T-helper 2 cell (primary cell): ENCODE data around the gene DPP7.
"Not testable (repeated sequence)": the region's sequence is repeated elsewhere in the genome, so short reads cannot be mapped to it uniquely, and the experiment has no call there.

Experiments
- DNase-seq, 5 experiments: peaks; one replicate each; pipeline versions ENCODE4 v3.0.0 to v3.0.0-alpha.2; 2012 to 2022

DPP7 gene

DNA sequence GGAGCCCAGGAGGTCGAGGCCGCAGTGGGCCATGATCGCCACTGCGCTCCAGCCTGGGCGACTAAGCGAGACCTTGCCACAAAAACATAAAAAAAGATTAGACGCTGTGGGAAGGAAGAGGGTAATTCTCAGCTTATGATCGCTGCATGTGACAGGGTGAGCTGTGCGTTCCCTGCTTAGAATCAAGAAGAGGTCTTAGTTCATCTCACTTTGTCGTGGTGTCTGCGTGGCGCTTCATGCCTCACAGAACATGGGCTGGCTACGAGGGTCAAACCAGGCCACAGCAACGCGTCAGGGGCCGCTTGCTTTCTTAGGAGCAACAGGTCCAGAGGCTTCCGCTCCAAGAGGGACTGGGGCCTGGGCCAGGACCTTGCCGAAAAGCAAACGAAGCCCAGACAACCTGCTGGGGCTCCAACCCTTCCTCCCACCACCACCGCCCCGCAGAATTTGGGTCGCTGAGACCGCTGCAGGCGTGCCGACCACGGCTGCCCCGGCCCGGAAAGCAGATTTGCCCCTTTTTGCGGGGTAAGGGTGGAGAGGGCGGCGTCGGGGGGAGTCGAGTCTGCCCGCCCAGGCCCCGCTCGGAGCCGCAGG, 14.4 kb upstream of the DPP7 start:
- peak in 1 of 5 experiments; percentile 42 for DNase-seq

GRCh38 chr9:137128158-137128861, 13.8 kb upstream of the DPP7 start:
- peak in 2 of 5 experiments; percentile 12 to 49 for DNase-seq

GRCh38 chr9:137127301-137128157, 13.0 kb upstream of the DPP7 start:
- peak in 2 of 5 experiments; percentile 46 to 74 for DNase-seq

- no peak for DNase-seq
Measured at GRCh38 chr9:137126786-137127185, 12.3 kb upstream of the DPP7 start.

DNA sequence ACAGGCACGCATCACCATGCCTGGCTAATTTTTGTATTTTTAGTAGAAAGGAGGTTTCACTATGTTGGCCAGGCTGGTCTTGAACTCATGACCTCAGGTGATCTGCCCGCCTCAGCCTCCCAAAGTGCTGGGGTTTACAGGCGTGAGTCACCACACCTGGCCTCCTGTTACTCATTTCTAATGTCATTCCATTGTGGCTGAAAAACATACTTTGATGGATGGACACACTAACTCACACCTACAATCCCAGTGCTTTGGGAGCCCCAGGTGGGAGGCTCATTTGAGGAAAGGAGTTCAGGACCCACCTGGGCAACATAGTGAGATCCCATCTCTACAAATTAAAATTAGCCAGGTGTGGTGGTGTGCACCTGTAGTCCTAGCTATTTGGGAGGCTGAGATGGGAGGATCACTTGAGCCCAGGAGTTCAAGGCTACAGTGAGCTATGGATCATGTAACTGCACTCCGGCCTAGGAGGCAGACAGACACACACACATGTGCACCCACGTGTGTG, 9.5 kb upstream of the DPP7 start:
- not testable (repeated sequence) for DNase-seq

GRCh38 chr9:137123468-137123837, 8.9 kb upstream of the DPP7 start:
- no peak for DNase-seq

DNA sequence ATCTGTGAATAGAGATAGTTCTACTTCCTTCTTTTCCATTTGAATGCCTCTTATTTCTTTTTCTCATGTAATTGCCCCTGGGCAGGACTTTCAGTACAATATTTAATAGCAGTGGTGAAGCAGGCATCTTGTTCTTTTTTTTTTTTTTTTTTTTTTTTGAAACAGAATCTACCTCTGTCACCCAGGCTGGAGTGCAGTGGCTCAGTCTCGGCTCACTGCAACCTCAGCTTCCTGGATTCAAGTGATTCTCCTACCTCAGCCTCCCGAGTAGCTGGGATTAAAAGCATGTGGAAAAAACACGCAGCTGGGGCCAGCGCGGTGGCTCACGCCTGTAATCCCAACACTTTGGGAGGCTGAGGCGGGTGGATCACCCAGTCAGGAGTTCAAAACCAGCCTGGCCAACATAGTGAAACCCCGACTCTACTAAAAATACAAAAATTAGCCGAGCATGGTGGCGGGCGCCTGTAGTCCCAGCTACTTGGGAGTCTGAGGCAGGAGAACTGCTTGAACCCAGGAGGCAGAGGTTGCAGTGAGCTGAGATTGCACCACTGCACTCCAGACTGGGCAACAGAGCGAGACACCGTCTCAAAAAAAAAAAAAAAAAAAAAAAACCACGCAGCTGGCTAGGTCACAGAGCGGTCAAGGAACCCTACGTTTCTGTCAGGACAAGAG, 8.4 kb upstream of the DPP7 start:
- not testable (repeated sequence) for DNase-seq

DNA sequence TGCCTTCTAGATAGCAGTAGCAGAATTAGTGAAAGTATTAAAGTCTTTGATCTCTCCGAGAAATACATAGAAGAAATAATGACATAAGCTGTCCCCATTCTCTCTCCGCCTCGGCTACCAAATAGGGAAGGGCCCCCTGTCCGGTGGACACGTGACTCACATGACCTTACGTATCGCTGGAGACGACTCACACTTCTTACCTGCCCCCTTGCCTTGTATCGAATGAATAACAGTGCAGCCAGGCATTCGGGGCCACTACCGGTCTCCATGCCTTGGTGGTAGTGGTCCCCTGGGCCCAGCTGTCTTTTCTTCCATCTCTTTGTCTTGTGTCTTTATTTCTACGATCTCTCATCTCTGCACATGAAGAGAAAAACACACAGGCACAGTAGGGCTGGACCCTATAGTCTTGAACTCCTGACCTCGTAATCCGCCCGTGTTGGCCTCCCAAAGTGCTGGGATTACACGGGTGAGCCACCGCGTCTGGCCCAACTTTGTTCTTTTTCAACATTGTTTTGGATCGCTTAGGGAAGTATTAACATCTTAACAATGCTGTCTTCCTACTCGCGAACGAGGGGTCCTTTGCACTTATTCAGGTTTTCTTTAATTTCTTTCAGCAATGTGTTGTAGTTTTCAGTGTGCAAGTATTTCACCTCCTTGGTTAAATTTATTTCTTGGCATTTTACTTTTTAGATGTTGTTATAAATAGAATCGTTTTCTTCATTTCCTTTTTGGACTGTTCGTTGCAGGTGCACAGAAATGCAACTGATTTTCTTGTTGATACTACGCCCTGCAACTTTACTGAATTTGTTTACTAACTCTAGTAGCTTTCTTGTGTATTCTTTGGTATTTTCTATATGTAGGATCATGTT, 7.6 kb upstream of the DPP7 start:
- DNase-seq, result not testable (repeated sequence)

GRCh38 chr9:137118092-137118603, 3.6 kb upstream of the DPP7 start:
- not testable (repeated sequence) for DNase-seq

DNA sequence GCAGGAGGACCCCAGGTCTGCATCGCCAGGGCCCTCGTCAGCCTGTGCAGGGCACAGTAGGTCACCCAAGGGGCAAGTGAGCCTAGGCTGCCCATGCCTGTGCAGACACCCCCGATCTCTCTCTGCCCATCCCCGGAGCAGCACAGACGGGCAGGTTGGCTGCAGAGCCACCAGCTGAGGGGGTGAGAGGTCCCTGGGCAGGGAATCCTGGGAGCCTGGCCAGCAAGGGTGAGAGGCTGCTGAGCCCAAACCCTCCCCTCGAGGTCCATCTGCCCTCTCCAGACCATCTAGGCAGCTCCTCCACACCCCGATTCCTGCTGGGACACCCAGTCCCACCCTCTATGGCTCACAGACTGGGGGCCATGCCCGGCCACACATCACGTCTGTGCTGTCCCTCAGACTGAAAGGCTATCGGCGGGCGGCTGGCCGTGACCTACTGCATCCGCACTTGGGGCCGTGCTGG, 2.8 kb upstream of the DPP7 start:
- DNase-seq, result no peak

- DNase-seq, result no peak
Measured at GRCh38 chr9:137116728-137117127, 2.2 kb upstream of the DPP7 start.

DNA sequence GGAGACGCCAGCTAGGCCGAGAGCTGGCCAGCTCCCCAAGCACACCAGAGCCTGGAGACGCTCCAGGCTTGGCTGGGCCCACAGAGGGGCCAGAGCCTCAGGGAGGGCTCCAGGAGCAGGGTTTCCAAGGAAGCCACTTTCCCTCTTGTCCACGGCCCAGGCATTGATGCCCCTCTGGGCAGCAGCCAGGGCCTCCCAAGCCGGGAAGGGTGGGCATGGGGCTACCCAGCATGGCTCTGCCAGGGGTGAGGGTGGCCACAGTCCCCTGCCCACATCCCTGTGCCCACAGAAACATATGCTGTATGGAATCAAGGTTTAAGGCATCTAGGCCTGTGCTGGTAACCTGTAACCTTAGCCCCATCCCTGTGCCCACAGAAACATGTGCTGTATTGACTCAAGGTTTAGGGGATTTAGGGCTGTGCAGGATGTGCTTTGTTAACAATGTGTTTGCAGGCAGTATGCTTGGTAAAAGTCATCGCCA, 1.5 kb upstream of the DPP7 start:
- no peak for DNase-seq

GRCh38 chr9:137115394-137116026, 977 bp upstream of the DPP7 start:
- no peak for DNase-seq

- no peak for DNase-seq
Measured at GRCh38 chr9:137114220-137114612, 317 bp downstream of the DPP7 start.

DNA sequence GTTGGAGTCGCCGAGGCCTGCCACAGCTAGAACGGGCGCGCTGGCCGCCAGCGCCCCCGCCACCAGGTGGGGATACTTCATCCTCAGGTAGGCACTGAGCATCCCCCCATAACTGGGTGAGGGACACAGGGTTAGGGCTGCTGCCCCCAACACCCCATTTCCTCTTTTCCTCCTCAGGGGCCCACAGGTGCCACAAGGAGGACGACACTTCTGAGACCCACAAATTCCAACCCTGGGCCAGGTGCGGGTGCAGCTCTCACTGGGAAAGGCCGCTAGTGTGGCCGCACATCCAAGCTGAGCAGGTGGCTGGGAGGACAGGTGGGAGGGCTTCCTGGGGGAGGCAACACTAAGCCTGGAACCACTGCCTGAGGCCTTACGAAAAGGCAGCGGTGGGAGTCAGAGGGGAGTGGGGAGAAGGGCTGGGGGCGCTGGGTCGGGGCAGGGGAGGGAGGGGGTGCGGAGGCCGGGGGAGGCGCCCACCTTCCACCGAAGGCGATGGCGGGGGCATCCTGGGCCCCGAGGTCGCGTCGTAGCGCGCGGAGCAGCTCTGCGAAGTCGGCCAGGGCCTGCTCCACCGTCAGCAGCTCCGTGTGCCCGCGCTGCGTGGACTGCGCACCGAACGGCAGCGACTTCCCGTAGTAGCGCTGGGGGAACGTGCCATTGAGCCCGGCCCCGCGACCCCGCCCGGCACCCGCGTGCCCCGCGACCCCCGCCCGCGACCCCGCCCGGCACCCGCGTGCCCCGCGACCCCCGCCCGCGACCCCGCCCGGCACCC, 961 bp downstream of the DPP7 start:
- DNase-seq, result peak in 1 of 5 experiments; percentile 69

GRCh38 chr9:137112564-137113384, 1.8 kb downstream of the DPP7 start:
- no peak for DNase-seq

- DNase-seq, result no peak
Measured at GRCh38 chr9:137111788-137112563, 2.6 kb downstream of the DPP7 start.
